Measurements from ENCODE around the gene CBLN1.

DNA sequence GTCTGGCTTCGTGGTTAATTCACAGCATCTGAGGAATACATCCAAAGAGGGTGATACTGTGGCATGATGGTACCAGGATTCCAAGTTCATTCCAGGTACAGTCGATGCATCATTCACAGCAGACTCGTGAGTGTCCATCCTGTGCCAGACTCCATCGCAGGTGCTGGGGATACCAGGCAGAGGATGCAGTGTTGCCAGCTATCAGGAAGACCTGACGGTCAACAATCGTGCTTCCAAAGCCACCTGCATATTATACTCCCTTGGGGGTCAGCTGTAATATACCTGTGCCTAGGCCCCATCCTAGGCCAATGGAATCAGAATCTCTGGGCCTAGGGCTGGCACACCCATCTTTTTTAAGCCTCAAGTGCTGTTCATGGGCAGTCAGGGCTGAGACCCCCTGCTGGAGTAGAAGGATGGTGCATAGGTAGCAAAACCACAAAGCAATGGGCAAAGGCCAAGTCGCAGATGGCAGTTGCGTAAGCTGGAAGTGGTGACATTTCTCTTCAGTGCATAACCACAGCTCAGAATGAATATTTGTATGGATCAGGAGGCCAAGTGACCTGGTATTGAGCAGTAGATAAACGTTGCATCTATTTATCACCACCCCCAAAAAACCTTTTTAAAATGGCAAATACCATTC is 49.0 kb upstream of the CBLN1 start:
- TF ChIP-seq POLR2A (IDR thresholded peaks at IDR 0.05), result no peak
- TF ChIP-seq CTCF (IDR thresholded peaks at IDR 0.05), result no peak
- no peak for TF ChIP-seq POLR2AphosphoS5 (IDR thresholded peaks at IDR 0.05)

Measured in breast epithelium (tissue), 3 donors.